ENCODE measurements around the gene KCNH8. TPM values are rescaled to one million over a fixed set of nuclear protein-coding genes. Genes with fewer than 3 reads are reported as not detected.

The KCNH8 gene
- polyA plus RNA-seq, 3 donors = 0.03 TPM; not detected in 2

DNA sequence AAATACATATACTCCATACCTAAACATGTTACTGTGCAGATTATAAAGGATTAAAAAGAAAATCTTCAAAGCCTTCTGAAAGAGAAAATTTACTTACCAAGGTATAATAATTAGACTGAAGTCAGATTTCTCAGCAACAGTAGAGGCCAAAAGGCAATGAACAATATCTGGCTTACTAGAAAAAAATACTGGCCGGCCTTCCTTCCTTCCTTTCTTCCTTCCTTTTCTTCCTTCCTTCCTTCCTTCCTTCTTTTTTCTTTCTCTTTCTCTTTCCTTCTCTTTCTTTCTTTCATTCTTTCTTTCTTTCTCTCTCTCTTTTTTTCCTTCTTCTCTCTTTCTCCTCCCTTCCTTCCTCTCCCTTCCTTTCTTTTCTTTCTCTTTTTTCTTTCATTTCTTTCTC lies 209.6 kb downstream of the KCNH8 start:
- H3K9me3 Mint-ChIP-seq = peaks cover 0 to 6% (median 0%) of the 10 kb centered on the region in 7 donors
- no peaks in the 10 kb centered on the region for H3K4me1 ChIP-seq (ENCODE audit: control insufficient read depth in 1 of 2, insufficient read depth in 2 of 2, low read length in 2 of 2)
- DNase-seq = no peak
- no peak overlapping the region for H3K4me2 ChIP-seq (replicated peaks; ENCODE audit: extremely low read depth, low read length, poor library complexity, severe bottlenecking)
- H2AFZ ChIP-seq (ENCODE audit: insufficient read depth, low read depth, low read length, poor library complexity, severe bottlenecking) = no peak overlapping the region
- no peaks in the 10 kb centered on the region for H3K36me3 Mint-ChIP-seq
- no peaks in the 10 kb centered on the region for H3K27me3 ChIP-seq (ENCODE audit: control insufficient read depth in 2 of 2, insufficient read depth in 2 of 2, low read length in 2 of 2)
- 63% methylated on average over 1 of the region's 1 CpG for WGBS (ENCODE audit: insufficient coverage)
- no peak overlapping the region for H3K4me3 ChIP-seq (replicated peaks in 1 of 3; ENCODE audit: low read depth in 2 of 3, low read length in 3 of 3)
- no peak overlapping the region for H3K27ac Mint-ChIP-seq
- no peaks in the 10 kb centered on the region for H3K36me3 ChIP-seq (replicated peaks in 1 of 2; ENCODE audit: control insufficient read depth in 1 of 2, insufficient read depth in 2 of 2, low read length in 2 of 2)
- no peaks in the 10 kb centered on the region for H3K27me3 Mint-ChIP-seq (ENCODE audit: low read depth in 3 of 3)
- TF ChIP-seq CTCF (IDR thresholded peaks at IDR 0.05) = no peak
- H3K9ac ChIP-seq (ENCODE audit: insufficient read depth, low read length, poor library complexity, severe bottlenecking) = no peak overlapping the region
- H3K4me3 Mint-ChIP-seq = no peak overlapping the region
- no peaks in the 10 kb centered on the region for H3K9me3 ChIP-seq (replicated peaks in 1 of 2; ENCODE audit: control insufficient read depth in 1 of 2, insufficient read depth in 1 of 2, low read length in 2 of 2)
- H4K20me1 ChIP-seq (ENCODE audit: insufficient read depth, low read length) = no peaks in the 10 kb centered on the region
- H3K79me2 ChIP-seq (ENCODE audit: insufficient read depth, low read length) = no peaks in the 10 kb centered on the region
- intact Hi-C loops (cut with micrococcal nuclease) = no loop called here
- H3K4me1 Mint-ChIP-seq = no peaks in the 10 kb centered on the region
- H3K27ac ChIP-seq (ENCODE audit: low read depth in 1 of 2, low read length in 2 of 2) = no peak overlapping the region

DNA sequence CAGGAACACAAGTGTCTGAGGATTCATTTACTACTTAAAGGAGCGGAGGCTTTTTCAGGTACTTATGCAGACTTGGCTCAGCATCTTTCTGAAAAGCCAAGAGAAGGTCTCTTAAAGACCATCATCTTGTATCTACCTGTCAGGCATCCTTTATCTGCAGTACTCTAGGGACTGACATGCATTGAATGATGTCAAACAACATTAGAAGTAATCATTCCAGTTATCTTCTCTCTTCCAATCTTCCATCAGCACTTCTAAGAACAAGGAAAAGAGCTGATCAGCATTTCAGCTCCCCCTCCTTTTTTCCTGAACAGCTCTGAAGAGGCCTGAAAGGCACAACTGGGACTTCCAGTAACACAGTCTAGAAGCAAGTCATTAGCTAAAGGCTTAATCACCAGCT lies 214.8 kb downstream of the KCNH8 start:
- intact Hi-C loops (cut with micrococcal nuclease) = no loop called here
- no peaks in the 10 kb centered on the region for H3K27me3 Mint-ChIP-seq (ENCODE audit: low read depth in 3 of 3)
- H3K4me2 ChIP-seq (replicated peaks; ENCODE audit: extremely low read depth, low read length, poor library complexity, severe bottlenecking) = no peak overlapping the region

More for the DNA sequence above, 214.8 kb downstream of the KCNH8 start:
- H3K79me2 ChIP-seq (ENCODE audit: insufficient read depth, low read length) = no peaks in the 10 kb centered on the region
- H3K27ac ChIP-seq (ENCODE audit: low read depth in 1 of 2, low read length in 2 of 2) = no peak overlapping the region
- H3K4me3 ChIP-seq (replicated peaks in 1 of 3; ENCODE audit: low read depth in 2 of 3, low read length in 3 of 3) = no peak overlapping the region
- Mint-ChIP-seq H3K4me1 (no peaks in the 10 kb centered on the region), H3K9me3 (no peaks in the 10 kb centered on the region), H3K36me3 (no peaks in the 10 kb centered on the region), H3K4me3 (no peak overlapping the region), H3K27ac (no peak overlapping the region)
- no peak overlapping the region for H3K9ac ChIP-seq (ENCODE audit: insufficient read depth, low read length, poor library complexity, severe bottlenecking)
- TF ChIP-seq CTCF (IDR thresholded peaks at IDR 0.05) = no peak
- H3K4me1 ChIP-seq (ENCODE audit: control insufficient read depth in 1 of 2, insufficient read depth in 2 of 2, low read length in 2 of 2) = no peaks in the 10 kb centered on the region
- no CpG with 5 or more reads among the region's 1 CpG for WGBS (ENCODE audit: insufficient coverage)
- no peaks in the 10 kb centered on the region for H3K9me3 ChIP-seq (replicated peaks in 1 of 2; ENCODE audit: control insufficient read depth in 1 of 2, insufficient read depth in 1 of 2, low read length in 2 of 2)
- no peak for DNase-seq
- no peak overlapping the region for H2AFZ ChIP-seq (ENCODE audit: insufficient read depth, low read depth, low read length, poor library complexity, severe bottlenecking)
- no peaks in the 10 kb centered on the region for H4K20me1 ChIP-seq (ENCODE audit: insufficient read depth, low read length)
- no peaks in the 10 kb centered on the region for H3K36me3 ChIP-seq (replicated peaks in 1 of 2; ENCODE audit: control insufficient read depth in 1 of 2, insufficient read depth in 2 of 2, low read length in 2 of 2)
- H3K27me3 ChIP-seq (ENCODE audit: control insufficient read depth in 2 of 2, insufficient read depth in 2 of 2, low read length in 2 of 2) = no peaks in the 10 kb centered on the region
